GM12872 (cell line): ENCODE measurements around the gene FERMT1.

Source experiments
- TF ChIP-seq, protein P1 (sequence below): IDR thresholded peaks from 3 replicates; pipeline ENCODE4 v1.5.1; 2011; ENCODE audit warnings: low read depth, mild to moderate bottlenecking, low read length, moderate library complexity; ENCODE audit not compliant: insufficient read depth

Gene FERMT1

DNA sequence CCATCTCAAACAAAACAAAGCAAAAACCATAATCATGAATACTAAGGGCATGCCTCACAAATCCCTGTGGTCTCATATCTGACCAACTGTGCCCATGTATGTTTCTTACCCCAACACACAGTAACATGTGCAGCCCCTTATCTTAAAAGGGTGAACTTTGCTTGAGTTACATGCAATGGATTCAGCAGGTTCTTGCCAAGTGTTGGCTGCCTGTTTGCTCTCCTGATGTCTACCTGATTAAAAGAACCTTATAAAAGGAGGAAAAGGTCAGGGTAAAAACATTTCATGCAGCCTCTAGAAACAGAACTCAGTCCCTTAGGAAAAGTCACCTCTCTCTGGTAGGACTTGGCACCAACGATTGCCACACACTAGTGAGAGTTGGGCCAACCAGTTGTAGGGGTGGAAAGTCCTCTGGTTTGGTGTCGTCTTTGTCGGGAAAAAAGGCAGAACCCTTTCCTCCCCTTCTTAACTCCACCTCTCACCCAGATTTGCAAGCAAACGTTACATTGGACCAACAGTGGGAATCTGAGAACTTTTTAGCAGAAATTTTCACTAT is 55.0 kb downstream of the FERMT1 start:
- TF ChIP-seq, protein P1, sequence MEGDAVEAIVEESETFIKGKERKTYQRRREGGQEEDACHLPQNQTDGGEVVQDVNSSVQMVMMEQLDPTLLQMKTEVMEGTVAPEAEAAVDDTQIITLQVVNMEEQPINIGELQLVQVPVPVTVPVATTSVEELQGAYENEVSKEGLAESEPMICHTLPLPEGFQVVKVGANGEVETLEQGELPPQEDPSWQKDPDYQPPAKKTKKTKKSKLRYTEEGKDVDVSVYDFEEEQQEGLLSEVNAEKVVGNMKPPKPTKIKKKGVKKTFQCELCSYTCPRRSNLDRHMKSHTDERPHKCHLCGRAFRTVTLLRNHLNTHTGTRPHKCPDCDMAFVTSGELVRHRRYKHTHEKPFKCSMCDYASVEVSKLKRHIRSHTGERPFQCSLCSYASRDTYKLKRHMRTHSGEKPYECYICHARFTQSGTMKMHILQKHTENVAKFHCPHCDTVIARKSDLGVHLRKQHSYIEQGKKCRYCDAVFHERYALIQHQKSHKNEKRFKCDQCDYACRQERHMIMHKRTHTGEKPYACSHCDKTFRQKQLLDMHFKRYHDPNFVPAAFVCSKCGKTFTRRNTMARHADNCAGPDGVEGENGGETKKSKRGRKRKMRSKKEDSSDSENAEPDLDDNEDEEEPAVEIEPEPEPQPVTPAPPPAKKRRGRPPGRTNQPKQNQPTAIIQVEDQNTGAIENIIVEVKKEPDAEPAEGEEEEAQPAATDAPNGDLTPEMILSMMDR: no peak

DNA sequence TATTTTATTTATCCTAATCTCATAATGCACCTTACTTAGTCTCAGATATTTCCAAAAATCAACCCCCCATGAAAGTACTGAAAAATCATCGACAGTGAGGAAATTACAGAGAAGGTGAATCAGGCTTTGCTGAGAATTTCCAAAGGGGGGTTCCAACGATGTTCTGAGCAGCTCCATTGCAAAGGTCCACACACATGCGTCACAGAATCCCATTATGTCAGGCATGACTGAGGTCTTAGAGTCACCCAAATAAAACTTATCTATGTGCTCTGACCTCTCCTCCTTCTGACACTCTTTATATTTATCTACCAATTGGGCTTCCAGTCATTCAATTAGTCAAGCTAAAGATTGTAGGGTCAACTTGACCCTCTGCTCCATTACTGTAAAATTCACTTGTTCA is 56.2 kb downstream of the FERMT1 start:
- TF ChIP-seq, protein P1: no peak

DNA sequence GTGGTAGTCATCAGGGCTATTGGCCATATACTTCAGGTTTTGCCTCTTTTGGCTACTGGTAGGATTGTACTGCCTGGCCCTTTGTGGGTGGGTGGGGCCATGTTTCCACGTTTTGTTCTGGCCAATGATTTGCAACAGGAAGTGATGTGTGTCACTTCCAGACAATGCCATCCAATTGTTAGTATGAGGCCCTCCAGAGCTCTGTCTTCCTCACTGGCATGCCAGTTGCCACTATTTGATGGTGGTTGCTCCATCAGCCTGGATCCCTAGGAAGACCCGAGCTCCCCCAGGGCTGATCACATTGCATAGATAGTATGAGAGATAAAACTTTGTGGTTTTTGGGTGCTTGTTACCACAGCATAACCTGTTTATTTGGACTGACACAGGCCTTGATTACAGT is 61.3 kb downstream of the FERMT1 start:
- TF ChIP-seq, protein P1: no peak

DNA sequence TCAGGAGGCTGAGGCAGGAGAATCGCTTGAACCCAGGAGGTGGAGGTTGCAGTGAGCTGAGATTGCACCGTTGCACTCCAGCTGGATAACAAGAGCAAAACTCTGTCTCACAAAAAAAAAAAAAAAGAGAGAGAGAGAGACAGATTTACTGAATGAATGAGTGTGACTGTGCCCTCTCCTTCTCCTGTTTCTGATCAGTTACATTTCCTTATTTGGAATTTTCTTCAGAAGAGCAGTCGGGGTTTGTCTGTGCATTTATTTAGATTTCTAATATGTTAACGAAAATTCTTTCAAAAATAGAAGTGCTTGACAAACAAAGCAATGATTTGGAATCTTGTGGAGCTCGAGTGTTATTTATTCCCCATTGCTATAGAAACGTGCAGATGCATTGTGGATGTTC is 62.6 kb downstream of the FERMT1 start:
- TF ChIP-seq, protein P1: no peak

DNA sequence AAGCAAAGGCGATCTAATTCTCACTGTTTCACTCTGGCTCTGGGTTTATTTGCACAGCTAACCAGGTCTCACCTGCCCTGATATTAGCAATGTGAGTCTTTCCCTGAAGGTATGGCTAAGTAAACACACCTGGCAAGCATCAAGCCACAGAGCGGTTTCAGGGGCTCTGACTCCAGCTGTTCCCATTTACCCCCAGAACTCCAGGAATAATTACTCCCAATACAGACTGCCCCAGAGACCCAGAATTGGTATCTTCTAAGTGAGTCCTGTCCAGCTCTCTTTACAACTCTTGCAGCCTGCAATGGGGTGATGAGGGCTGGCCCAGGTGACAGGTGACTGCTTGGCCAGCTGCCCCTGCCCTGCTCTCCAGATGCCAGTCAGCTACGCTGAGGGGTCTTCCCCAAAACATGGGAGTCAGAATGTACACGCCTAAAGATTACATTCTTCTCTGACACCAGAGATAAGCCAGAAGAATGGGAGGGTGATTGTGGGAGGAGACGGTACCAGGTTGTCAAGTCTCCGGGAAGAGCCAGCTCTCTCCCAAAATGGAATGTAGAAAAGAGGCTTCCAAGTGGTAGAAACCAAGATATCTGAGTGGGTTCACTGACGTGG is 64.0 kb downstream of the FERMT1 start:
- TF ChIP-seq, protein P1: no peak

DNA sequence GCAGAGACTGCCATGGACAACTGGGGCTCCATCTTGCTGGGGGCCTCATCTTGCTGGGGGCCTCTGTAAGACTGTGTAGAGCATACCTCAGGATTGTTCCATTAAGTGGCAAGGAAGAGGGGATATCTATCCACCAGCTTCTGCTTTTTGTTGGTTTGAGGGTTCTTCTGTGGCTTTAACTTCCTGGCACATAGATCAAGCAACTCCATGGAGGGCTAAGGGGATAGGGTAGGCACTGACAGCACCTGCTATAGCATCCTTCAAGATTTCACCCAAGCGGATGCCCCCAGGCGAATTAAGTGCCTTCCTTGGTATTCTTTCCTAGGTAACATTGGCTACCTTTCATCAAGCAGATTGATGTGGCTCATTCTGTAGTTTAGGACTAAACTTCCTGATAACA is 65.1 kb downstream of the FERMT1 start:
- TF ChIP-seq, protein P1: no peak

DNA sequence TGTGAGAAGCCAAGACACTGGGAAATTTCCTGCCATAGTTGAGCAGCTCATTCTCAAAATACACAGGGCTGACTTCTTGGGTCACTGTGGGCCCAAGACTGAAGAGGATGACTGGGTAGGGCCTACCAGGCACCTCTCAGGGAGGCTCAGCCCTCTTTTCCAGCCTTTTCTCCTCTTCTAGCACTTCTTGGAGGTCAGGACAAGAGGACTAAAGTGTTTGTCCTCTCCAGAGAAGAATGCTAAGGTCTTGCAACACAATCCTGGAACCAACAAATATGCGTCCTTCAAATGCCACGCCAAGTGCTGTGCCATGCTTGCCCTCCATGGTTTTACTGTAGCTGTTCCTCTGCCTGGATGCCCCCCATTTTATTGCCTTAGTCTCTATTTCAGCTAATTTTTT is 65.7 kb downstream of the FERMT1 start:
- TF ChIP-seq, protein P1: no peak
